GM21786 (cell line): ENCODE results near the gene POLA1.

Experiments used
- ATAC-seq: cut with Tn5 transposase; IDR thresholded peaks from one replicate; pipeline ENCODE4 v1.9.1; 2021; ENCODE audit not compliant: unreplicated experiment

POLA1 gene

DNA sequence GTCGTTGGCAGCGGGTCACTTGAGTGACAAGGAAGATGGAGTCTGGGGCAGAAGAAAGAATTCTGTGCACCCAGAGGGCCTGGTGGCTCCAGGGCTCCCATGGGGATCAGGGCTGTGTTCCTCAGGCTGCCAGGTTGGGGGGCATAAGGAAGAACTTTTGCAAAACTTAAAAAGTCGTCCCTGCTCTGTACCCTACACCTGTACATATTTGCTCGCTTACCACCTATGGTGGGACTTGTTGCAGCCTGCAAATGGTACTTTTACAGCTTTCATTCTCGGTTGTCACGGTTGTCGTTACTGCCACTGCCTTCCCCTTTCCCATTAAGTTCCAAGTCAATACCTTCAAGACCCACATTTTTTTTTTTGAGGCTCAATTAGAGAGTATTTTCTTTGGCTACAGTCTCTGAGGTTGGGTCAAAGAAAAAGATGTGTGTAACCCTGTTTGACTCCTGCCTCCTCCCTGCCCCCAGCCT, 312.9 kb downstream of the POLA1 start:
- no peak for ATAC-seq

DNA sequence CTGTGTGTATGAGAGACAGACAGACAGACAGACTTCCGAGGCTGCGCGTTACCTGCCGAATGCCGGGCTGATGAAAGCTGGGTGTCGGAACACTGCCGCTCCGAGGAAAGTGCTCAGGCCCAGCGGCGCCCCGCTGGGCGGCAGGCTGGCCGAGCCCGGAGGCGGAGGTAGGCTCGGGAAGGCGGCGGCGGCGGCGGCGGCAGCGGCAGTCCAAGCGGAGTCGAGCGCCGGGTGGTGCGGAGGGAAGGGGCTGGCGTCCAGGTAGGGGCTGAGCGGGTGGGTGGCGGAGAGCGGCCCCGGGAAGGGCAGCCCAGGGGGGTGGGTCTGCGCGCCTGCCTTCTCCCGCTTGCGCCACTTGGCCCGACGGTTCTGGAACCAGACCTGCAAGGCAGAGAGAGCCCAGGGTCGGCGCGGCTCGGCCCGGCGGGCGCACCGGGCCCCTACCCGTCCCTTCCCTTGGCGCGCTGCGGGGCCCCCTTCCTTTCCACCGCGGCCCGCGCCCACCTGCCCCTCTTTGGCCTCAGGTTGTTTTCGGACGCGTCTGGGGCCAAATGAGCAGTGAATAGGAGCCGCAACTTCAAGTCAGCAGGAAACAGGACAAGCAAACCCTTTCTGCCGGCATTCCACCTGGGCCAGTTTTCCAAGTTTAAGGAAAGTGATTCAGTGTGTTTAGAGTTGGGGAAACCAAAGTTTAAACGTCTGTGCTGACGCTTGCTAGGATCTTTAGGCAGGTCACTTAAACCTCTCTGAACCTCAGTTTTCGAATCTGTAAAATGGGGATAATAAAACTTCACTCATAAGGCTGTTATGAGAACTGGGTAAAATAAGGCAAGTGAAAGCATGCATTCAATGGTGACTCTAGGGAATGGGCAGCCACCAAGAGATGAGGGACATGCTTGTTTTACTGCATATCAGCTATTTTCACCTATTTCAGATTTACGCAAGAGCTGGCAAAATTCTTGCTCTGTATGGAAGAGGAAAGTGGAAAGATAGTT, 313.6 kb downstream of the POLA1 start:
- no peak for ATAC-seq

- no peak for ATAC-seq
Observed at GRCh38 chrX:25009407-25009806, 315.7 kb downstream of the POLA1 start.

- ATAC-seq: no peak
Observed at GRCh38 chrX:25010784-25011588, 317.3 kb downstream of the POLA1 start.

DNA sequence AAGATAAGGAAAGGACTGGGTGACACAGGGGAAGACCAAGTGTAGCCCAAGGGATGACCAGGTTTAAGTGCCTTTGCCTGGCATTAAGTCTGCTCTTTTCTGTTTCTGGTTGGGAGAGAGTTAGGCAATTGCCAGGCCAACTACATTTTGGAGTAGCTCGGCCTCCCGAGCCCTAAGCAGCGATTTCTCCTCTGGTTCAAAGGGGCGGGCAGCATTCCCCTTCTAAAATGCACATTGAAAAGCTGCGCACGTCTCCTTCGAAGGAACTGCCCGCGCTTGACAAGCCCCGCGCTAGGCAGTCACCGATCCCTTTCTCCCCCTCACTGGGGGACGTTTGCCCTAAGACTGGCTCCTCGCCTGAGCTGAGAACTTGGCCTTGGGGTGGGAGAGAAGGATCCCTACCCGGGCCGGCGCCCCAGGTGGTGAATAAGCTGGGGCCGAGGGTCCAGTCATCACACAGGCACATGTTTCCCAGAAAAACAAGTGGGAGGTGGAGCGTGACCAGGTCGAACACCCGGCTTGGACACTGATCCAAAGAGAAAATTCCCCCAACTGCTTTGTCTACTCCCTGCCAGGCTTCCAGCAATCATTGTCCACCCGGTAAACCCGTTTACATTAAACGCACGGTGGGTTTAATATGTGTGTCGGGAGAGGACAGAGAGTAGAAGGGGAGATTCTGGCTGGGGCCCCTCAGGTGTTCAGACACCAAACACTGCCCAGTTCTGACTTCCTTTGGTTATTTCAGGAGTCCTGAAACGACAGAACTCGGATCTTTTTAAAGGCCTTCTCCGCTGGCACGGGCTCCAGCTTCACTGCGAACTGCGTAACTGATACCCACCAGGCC, 318.1 kb downstream of the POLA1 start:
- no peak for ATAC-seq

- ATAC-seq: no peak
Observed at GRCh38 chrX:25012433-25012735, 318.7 kb downstream of the POLA1 start.

DNA sequence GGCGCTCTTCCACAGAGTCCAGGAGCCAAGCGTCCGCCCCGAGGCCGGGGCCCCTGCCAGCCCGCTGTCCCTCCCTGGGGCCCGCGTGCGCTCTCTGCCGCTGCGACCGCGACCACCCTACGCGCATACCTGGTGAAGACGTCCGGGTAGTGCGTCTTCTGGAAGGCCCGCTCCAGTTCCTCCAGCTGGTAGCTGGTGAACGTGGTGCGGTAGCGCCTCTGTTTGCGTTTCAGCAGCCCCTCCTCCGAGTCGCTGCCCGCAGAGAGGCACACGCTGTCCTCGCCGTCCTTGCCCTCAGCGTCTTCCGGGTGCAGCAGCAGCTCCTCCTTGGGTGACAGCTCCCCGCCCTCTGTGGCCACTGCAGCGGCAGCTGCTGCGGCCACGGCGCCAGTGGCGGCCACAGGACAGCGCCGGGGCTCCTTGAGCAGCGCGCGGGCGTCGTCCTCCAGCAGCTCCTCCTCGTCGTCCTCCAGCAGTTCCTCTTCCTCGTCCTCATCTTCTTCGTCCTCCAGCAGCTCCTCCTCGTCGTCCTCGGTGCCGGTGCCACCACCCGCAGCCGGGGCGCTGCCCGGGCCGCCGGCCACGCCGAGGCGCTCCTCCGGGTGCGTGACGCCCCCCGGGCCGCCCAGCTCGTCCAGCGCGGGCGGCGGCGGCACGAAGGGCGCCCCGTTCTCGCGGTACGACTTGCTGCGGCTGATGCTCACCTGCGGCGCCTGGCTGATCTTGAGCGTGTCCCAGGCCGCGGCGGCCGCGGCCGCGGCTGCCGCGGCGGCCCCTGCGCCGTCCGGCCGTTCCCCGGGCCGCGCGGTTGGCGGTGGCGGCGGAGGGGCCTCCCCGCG, 319.3 kb downstream of the POLA1 start:
- no peak for ATAC-seq

DNA sequence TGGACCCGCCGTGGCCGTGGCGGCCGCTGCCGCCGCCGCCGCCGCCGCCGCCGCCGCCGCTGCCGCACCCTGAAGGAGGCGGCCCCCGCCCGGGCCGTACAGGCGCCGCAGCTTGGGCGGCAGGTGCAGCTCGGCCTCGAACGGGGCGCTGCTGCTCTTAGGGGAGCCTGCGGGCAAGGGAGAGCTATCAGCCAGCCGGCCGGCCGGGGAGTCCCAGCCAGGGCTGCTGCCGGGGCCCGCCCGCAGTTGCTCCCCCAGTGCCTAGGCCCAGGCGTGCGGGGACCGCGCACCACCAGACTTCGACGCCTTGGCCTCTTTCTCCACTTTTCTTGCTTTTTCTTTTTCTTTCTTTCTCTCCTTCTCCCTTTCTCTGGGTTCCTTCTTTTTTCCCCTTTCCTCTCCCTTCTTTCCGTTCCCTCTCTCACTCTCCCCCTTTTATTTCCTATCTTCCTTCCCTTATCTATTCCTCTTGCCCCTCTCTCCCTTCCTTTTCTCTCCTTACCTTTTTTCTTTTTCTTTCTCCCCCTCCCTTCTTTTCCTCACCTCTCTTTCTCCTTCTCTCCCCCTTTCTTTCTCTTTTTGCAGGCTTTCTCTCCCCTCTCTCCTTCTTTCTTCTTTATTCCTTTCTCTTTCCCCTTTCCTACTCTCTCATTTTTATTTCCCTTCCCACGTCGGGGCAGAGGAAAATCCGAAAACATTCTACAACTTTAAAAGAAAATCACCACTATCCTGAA, 320.1 kb downstream of the POLA1 start:
- no peak for ATAC-seq

DNA sequence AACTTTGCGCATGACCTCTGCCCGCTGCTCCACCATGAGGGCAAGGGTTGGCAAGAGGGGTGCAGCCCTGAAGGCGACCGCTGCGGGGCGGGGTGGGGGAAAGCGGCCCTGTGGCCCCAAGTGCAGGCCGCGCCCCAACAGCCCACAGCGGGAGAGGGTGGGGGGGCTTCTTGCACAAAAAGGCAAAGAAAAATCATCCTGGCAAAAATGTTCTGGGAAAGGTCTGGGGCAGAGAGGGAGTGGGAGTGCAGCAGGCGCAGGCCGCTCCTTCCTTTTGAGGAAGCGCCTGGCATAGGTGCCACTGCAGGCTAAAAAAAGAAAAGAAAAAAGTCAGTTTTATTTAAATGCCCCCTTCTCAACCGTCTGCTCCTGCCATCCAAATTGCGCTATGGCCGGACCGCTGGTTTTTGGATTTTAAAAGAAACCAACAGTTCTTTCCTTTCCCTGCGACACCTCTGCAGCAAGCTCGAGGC, 320.7 kb downstream of the POLA1 start:
- ATAC-seq: no peak

- ATAC-seq: peak; percentile 60
Observed at GRCh38 chrX:25015486-25016360, 322.0 kb downstream of the POLA1 start, which contains the start of gene ARX. Gene ARX (minus strand): TSS chrX:25015965. CDS start chrX:25015737, 228 bp downstream.

DNA sequence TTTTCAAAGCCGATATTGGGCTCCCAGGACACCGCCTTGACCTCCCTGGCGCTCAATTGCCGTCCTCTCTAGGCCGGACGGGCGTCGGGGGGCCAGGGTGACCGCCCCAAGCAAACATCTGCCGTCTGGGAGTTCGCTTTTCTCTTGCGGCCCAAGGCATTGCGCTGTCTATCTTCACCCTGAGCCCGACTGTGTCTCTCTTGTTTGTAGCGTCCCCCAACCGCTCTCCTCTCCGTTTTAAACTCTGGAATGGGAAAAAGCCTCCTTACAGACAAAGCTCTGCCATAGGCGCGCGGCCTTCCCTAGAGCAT, 322.6 kb downstream of the POLA1 start:
- no peak for ATAC-seq

GRCh38 chrX:25016938-25017598, 323.4 kb downstream of the POLA1 start:
- no peak for ATAC-seq

DNA sequence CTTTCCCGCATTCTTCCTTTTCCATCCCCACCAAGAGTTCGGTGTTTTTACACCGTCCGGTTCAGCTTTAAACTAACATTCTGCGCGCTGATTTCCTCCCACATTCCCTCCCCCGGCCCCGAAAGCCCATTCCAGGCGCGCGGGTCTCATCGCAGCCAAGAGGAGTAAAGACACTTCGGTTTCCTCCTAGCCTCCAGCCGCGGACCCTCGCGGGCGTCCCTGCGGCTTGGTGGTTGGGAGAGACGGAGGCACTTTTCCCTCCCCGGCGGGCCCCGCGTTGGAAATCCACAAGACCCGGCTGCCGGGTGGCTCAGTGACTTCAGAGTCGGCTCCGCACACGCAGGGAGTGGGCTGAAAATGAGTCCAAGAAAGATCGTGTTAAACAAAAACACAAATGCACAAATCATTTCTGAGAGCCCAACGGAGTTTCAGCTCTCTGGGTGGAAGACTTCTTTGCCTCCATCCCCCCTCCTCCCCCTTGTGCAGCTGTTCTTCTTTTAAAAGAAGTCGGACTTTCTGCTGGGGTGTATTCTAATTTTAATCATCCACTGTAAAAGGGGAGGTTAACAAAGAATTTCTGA, 324.0 kb downstream of the POLA1 start:
- no peak for ATAC-seq

GRCh38 chrX:25018682-25019081, 325.0 kb downstream of the POLA1 start:
- ATAC-seq: no peak

DNA sequence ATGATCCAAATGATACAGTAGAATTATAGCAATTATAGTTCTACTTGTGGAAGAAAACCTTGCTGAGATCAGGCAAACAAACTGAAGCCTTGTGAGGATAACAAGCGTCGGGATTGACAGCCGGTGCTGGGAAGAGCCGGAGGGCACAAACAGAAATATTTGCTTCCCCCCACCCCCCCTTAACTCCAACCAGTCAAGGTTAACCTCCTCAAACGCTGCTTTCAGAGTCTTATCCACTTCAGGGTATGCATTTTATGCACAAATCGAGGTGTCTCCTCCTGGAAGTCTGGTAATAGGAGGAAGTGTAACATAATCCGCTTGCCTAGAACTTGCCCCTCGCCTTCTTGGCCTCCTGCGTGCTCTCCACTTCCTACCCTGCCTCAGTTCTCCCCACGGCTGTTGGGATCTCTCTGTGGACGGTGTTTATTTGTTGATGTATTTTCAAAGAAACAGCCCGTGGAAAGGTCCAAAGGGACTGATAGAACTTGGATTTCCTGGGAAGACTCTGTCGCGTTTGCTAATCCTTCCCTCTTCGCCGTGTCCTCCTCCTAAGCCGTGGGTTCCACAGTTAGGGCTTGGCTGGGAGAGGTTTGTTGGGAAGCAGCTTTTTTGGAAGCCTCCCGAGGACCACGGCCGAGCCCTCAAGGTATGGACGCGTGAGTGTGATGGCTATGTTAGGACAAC, 326.1 kb downstream of the POLA1 start:
- ATAC-seq: no peak

GRCh38 chrX:25020391-25020904, 326.7 kb downstream of the POLA1 start:
- ATAC-seq: no peak
